HG02938 (cell line): ENCODE results near the gene ADK.

ENCODE experiments used
- ATAC-seq: cut with Tn5 transposase; IDR thresholded peaks from one replicate; pipeline ENCODE4 v1.9.1; 2021; ENCODE audit warnings: mild to moderate bottlenecking, moderate library complexity; ENCODE audit not compliant: unreplicated experiment

Gene ADK

DNA sequence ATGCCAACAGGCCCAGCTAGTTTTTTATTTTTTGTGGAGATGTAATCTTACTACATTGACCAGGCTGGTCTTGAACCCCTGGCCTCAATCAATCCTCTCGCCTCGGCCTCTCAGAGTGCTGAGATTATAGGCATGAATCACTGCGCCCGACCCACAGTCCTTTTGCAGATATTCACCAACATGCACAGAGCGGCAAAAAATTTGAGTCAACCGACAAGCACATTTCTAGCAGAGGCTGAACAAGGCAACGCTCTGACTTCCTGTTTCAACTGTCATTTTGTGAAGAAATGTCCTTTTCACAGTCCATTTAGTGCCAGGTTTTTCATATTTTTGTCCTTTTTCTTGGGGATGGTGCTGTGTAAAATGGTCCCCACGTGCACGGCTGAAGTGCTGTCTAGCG lies 604.3 kb downstream of the ADK start:
- no peak for ATAC-seq
